Hypothalamus (tissue), 51 donors: Measurements from ENCODE around the gene ZNF747.
"Not testable (repeated sequence)": the region's sequence is repeated elsewhere in the genome, so short reads cannot be mapped to it uniquely, and the experiment has no call there.

Source experiments
- DNase-seq, 51 donors: peaks; one replicate each; lab custom pipeline; 2025; lab: John Stamatoyannopoulos, UW

Gene ZNF747

DNA sequence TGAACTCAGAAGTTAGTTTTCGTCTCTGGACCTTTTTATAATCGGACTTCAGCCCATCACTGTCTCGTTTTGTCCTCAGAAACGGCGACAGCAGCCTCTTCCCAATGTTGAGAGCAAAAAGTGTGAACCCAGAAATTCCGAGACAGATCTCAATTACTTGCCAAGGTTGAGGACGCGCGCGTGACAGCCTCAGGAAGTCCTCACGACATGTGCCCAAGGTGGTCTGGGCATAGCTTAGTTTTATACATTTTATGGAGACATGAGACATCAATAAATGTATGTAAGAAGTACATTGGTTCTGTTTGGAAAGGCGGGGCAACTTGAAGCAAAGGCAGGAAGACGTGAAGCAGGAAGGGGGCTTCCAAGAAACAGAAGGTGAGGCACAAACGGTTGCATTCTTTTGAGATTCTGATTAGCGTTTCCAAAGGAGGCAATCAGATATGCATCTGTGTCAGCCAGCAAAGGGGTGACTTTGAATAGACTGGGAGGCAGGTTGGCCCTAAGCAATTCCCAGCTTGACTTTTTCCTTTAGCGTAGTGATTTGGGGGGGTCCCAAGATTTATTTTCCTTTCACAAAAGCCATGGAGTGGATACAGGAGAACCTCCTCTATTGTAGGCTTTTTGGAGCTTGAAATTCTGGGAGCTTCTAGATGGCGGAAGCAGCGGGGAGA is 583 bp upstream of the ZNF747 start:
- no peak for DNase-seq

DNA sequence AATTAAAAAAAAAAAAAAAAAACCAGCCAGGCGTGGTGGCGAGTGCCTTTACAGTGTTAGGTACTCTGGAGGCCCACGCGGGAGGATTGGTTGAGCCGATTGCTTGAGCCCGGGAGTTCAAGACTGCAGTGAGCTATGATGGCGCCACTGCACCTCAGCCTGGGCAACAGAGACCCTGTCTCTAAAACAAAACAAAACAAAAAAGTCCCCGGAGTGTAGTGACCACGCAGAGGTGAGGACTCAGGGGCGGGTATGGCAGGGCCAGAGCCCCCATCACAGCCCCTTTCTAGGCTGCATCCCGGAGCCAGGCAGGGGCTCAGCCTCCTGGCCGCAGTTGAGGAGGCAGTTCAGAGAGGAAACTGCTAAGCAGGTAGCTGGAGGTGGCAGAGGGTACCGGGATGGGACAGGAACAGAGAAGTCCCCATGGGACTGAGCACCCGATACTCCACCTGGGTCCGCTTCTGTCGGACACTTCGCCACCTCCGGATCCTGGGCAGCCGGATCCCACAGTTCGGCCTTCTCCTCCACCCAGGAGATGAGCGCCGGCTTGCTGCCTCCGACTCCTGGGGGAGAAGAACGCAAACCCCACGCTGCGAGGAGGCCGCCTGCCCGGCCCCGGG is 800 bp downstream of the ZNF747 start:
- DNase-seq, result peak in 1 of 51 donors; percentile 40

DNA sequence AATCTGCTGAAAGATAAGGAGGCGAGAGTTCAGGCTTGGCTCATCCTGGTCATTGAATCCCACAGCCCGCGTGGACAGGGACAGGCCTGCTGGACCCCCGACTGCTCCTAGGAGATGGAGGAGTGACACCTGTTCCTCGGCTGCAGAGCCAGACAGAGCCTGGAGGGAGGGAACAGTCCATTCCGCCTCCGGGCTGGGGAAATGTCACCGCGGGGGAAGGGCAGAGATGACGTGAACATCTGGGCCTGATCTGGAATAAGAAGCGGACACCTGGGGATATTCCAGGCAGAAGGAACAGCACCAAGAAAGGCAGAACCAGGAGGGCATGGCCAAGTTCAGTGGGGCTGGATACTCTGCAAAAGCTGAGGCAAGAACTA is 1.5 kb downstream of the ZNF747 start:
- no peak for DNase-seq

DNA sequence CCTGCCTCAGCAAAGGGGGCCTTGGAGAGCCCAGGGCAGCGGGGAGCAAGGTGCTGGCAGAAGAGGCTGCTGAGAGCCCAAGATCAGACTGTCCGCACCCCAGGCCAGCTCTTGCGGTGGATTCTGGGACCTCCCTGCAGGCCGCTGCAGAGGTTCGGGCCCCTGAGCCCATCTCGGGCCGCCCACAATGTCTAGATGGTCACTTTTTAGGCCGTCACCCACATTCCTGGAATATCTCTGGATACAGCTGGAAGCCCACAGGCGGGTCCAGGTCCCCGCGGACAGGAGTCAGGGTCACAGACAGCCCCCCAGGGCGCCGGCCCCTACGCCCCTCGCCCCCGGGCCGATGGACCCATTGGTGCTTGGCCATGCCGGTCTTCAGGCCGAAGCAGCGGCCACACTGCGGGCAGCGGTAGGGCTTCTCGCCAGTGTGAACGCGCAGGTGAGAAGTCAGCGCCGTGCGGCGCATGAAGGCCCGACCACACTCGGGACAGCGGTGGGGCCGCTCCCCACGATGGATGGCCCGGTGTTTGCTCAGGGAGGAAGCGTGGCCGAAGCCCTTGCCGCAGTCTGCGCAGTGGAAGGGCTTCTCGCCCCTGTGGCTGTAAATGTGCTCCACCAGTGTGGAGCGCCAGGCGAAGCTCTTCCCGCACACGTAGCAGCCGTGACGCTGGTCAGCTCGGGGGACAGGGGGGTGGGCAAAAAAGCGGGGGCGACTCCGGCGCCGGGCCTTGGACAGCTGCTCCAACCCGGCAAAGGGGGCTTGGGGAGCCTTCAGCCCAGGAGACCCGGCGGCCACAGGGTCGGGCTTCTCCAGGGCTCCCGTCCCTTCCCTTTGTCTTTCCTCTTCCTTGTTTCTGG is 2.1 kb downstream of the ZNF747 start:
- DNase-seq, result no peak

DNA sequence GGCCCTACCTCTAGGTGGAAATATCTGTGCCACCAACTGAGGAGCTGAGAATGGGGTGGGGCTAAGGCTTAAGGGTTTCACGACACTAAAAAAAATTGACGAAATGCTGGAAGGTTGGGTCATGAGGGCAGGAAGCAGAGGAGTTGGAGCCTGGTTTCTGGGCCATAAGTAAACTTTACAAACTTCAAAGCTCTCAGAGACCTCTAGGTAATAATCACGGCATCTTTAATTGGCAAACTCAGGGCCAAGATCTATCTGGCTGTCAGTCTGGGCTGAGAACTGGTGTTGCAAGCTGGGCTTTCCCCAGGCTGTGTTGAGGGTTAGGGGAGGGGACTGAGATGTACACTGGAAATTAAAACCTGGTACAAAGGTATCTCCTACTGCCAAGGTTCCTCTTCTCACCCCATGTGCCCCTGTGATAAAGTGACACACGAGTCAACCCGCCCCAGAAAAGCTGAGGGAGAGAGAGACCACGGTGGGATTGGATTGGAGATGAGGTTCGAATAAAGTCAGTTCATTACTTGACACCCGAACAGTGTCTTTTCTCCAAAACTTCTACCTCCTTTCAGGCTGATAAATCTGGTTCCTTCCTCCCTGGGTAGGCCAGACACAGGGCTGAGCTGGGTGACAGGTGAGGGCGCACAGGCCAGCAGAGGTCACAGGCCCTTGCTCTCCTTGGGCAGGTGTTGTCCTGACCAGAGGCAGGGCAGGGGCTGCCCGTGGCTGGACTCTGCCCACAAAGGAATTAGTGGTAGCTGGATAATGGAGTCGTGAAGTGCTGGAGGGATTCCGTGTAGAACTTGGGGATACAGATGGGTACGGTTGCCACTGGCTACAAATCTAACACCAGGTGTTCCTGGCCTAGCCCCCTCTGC is 4.3 kb downstream of the ZNF747 start:
- no peak for DNase-seq

DNA sequence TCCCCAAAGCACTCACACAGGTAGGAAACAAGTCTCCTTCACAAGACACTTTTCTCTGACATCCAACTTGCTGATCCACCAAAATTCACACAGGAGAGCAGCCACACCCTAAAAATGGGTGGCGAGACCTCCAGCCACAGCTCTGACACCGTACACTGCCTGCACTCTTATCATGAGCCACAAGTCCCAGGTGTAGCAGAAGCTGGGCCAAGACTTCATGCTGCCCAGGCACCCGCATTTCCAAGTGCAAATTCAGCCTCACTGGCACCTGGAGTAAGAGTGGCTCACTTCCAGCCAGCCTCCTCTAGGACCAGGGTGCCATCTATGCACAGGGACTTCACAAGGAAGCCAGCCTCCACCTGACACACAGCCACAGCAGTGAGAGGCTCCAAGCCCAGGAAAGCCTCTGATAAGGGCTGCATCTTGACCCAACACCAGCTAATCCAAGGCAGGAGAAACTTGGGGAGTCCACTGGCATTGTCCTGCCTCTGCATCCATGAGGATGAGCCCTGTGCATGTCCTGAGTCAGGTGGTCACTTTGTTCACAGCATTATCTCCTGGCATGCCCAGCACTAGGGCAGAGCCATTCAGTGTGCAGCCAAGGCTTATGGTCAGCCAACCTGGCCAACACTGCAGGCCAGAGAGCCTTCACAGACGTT is 5.7 kb downstream of the ZNF747 start:
- DNase-seq, result no peak

DNA sequence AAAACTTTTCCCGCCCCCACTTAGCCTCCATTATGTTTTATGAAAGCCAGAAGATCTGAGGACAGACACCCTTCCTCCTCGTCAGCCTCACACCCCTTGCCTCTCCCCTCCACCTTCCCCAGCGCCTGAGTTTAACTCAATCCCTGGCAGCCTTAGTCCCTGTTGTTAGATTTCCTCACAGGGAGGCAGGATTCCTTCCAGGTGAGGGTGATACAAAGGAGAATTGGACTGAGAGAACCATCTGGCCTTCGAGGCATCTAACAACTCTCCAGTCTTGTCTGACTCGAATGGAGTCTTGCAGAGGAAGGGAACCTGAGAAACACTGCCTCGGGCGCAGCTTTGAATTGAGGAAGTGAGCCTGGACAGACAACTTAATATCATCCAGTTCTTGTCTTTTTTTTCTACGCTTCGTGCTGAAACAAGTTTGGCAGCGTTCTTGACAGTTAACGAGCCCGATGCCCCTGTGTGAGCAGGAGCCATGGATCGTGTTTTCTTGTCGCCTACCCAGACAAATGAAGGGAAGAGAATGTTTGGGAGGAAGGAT is 7.0 kb downstream of the ZNF747 start:
- peak in 3 of 51 donors; percentile 17 to 34 (median 30) for DNase-seq

DNA sequence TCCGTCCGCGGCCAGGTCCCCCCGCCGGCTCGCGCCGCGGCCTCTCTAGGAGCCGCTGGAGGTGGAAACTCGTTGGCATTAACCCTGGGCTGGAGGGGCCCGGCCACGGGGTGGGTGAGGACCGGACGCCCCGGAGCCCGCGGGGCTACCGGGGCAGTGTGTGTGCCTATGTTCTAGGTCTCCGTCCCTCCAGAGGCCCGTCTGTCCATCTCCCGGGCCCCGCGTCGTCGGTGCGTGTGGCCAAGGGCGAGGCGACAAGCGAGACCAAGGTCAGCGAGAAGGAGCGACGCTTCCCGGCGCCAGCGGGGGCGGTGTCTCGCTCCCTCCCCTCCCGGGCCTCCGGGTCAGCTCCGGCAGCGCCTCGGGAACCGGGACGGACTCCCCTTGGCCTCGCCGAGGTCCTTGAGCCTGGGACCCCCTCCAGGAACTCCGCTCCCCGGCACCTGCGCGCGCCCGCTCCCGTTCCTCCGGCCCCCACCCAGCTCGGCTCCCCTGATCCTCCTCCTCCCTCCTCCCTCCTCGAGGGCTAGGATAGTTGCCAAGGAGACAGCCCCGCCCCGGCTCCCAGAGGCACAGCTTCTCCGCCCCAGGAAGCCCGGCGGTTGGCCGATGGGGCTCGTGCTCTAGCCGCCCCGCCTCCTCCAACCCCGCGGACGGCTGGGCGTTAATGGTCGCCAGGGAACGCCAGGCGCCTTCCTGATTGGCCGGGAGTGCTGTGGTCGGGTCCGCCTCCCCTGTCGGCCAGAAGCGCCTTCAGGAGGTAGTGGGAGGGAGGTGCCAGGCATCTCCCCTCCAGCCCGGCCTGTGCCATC is 7.6 kb downstream of the ZNF747 start:
- DNase-seq, result peak; percentile 87 to 100 (median 98)

DNA sequence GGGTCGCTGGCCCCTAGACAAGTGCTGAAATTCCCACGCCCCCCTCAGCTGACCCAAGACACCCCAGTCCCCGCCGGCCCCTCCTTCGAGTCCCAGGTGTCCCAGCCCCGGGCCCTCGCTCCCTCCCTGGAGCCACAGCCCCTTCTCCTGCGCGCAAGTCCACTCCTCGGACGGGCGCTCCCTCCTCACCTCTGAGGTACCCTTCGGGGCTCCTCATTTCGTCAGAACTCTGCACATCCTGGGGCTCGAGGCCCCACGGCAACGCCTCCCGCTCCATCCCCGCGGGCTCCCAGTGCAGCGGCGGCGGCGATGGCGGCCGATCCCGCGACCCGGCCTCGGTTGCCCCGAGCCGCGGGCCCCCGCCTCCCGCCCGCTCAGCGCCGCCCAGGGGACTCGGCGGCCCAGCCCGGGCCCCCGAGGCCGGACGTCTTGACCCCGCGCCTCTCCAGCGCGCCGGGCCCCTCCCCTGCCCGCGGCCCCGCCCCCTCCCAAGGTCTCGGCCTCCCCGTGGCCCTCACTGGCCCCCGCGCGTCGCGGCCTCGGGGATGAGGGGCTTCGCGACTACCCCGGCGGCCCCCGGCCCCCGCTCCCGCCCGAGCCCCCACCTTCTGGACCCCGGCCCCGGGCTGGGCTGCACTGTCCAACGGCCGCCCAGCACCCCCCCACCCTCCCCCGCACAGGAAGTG is 8.4 kb downstream of the ZNF747 start, which contains the start of gene ZNF768:
TSS of gene ZNF768 (minus strand) at position 430 of the 686 bp plus-strand sequence. CDS start at position 277, 153 bp downstream.
- peak in 35 of 51 donors; percentile 13 to 91 (median 70) for DNase-seq

DNA sequence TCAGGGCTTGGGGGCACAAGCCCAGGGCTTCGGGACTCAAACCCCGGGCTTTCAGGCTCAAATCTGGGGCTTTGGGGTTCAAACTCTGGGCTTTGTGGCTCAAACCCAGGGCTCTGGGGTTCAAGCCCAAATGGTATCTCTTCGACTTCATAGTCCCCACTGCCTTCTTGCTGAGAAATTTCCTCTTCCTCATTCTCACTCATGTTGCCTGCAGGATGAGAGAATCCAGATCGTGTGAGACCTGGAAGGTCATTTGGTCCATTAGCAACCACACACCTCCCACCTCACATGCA is 8.9 kb downstream of the ZNF747 start:
- DNase-seq, result no peak

DNA sequence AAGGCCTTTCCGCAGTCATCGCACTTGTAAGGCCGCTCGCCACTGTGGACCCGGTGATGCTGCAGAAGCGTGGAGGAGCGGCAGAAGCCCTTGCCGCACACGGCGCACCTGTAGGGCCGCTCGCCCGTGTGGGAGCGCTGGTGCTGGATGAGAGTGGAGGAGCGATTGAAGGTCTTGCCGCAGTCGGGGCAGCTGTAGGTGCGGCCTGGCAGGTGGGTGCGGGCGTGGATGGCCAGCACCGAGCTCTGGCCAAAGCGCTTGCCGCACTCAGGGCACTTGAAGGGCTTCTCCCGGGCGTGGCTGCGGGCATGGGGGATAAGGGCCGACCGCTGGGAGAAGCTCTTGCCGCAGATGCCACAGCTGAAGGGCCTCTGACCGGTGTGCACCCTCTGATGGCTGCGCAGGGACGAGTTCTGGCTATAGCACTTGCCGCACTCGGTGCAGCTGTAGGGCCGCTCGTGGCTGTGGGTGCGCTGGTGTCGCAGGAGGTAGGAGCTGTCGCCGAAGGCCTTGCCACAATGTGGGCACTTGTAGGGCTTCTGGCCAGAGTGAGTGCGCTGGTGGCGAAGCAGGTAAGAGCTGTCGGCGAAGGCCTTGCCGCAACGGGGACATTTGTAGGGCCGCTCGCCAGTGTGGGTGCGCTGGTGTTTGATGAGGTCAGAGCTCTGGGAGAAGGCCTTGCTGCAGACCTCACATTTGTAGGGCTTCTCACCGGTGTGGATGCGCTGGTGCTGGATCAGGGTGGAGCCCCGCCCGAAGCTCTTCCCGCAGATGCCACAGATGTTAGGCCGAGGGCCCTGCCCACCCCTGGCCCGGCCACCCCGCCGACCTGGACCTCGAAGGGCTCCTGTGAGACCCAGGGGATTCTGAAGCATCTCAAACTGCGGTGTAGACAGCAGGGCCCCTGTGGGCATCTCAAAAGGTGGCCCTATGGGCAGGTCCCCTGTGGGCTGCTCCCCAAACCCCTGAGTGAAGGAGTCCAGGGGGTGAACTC is 9.8 kb downstream of the ZNF747 start:
- DNase-seq, result no peak

DNA sequence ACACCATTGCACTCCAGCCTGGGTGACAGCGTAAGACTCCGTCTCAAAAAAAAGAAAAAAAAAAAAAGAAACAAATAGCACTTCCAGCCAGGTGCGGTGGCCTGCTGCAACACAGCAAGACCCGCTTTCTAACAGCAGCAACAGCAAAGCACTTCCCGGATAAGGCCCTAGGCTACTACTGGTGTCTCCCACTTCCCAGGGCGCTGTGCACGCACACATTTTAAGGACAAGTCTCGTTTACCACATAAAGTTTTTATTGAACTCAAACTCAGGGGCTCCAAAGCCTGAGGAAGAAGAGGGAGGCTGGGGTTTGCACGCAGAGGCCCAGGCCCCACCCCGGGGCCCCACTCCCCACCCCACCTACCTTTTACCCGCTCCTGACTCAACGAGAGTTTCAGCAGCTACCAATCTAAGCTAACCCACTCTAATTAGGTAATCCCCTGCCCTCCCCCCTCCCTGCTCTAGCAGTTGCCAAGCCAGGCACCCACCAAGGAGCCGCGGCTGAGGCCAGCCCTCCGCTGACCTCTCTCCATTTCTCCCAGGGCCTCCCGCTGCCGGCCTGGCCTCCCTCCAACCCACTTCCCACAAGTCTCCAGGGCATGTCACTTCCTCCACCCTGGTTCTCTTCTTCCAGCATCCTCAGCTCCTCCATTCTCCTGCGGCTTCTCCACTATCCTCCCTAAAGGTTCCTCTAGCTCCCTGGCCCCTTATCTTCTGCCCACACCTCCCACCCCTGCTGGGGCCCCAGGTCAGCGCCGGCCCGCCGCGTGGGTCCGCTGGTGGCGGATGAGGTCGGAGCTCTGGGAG is 10.7 kb downstream of the ZNF747 start:
- peak in 7 of 51 donors; percentile 4 to 19 (median 9) for DNase-seq

DNA sequence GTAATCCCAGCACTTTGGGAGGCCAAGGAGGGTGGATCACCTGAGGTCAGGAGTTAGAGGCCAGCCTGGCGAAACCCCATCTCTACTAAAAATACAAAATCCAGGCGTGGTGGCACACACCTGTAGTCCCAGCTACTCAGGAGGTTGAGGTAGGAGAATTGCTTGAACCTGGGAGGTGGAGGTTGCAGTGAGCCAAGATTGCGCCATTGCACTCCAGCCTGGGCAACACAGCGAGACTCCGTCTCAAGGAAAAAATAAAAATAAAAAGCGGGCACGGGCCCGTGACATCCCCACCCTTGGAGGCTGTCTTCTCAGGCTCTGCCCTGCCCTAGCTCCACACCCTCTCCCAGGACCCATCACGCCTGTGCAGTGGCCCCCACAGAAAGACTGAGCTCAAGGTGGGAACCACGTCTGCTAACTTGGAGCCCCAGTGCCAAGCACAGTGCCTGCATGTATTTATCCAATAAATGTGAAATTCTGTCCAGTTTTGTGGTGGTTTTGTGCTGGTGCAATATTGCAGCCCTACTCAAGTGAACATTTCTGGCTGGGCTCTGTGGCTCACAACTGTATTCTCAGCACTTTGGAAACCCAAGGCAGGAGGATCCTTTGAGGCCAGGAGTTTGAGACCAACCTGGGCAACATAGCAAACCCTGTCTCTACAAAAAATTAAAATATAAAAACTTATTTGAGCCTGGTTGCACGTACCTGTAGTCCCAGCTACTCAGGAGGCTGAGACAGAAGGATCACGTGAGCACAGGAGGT is 11.8 kb downstream of the ZNF747 start:
- not testable (repeated sequence) for DNase-seq

DNA sequence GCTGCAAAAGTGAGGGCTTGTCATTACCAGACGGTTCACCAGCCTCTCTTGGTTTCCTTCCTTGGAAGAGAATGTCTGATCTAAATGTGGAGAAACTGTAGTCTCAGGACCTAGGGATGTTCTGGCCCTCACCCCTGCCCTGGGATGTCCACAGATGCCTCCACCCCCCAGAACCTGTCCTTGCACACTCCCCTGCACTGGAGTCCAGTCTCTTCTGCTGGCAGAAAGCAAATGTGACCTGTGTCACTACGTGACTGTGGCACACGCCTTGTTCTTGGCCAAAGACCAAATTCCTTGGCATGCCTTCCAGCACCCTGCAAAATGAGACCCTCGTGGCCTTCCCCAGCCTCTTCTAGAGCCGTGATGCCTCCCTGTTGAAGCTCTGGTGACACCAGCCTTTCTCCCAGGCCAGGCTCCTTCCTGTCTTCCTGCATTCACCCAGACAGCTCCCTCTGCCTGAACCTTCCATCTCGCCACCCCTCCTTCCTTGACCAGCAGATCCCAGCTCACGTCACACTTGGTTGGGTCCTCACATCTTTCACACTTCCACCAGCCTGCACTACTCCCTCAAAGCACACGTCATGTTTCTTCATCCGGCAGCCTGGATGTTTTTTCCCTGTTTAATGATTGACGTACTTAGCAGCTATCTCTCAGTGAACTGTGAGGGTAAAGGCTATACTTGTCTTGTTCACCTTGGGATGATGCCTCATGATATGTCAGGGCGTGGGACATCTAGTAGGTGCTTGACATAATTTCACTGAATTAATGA is 12.6 kb downstream of the ZNF747 start:
- peak in 1 of 51 donors; percentile 100 for DNase-seq

DNA sequence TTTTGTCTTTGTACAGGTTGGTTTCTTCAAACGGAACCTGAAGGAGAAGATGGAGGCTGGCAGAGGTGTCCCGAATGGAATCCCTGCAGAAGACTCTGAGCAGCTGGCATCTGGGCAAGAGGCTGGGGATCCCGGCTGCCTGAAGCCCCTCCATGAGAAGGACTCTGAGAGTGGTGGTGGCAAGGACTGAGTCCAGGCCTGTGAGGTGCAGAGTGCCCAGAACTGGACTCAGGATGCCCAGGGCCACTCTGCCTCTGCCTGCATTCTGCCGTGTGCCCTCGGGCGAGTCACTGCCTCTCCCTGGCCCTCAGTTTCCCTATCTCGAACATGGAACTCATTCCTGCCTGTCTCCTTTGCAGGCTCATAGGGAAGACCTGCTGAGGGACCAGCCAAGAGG is 13.2 kb downstream of the ZNF747 start:
- DNase-seq, result no peak
